H1 (cell line): ENCODE measurements around the gene HHAT. TPM values are rescaled to one million over a fixed set of nuclear protein-coding genes. Genes with fewer than 3 reads are reported as not detected.

Experiments
- CTCF ChIA-PET: fragments of 300-600 bp; sonication (Branson Sonifier 250); formaldehyde crosslinking; loops from one replicate; lab custom pipeline; 2021; ENCODE audit not compliant: partially characterized antibody; lab: Charles Lee
- POLR2A ChIA-PET: fragments of 300-600 bp; sonication (Branson Sonifier 250); formaldehyde crosslinking; loops from one replicate; lab custom pipeline; 2021; ENCODE audit warnings: inconsistent platforms; ENCODE audit not compliant: partially characterized antibody; lab: Charles Lee
- DNase-seq, 2 experiments: peaks; one replicate each; pipeline versions ENCODE4 v3.0.0 to v3.0.0-alpha.2; 2010 to 2022; ENCODE audit warnings: low spot score in 2 of 2, low read depth in 1 of 2, mixed read lengths in 1 of 2
- FAIRE-seq: peaks from 2 replicates; lab custom pipeline; 2011; peaks lifted over from hg19 to GRCh38; lab: Jason Lieb, UNC
- H2AFZ ChIP-seq: 2 replicates; pipeline ENCODE4 v1.8.1; 2012; ENCODE audit warnings: low read length, inconsistent platforms
- H2AK5ac ChIP-seq: 2 replicates; pipeline ENCODE4 v1.6.1; 2013; ENCODE audit warnings: low read depth, low read length
- H2BK120ac ChIP-seq: replicated peaks from 2 replicates; pipeline ENCODE3; 2013; ENCODE audit warnings: low read depth, low read length, inconsistent platforms
- H2BK12ac ChIP-seq: 2 replicates; pipeline ENCODE4 v1.6.1; 2013; ENCODE audit warnings: low read depth, low read length
- H2BK15ac ChIP-seq: 2 replicates; pipeline ENCODE4 v1.6.1; 2013; ENCODE audit warnings: low read length
- H2BK20ac ChIP-seq: 2 replicates; pipeline ENCODE4 v1.6.1; 2013; ENCODE audit warnings: low read length
- H2BK5ac ChIP-seq: 2 replicates; pipeline ENCODE4 v1.6.1; 2013; ENCODE audit warnings: low read depth, low read length
- H3K14ac ChIP-seq: 2 replicates; pipeline ENCODE4 v1.6.1; 2013; ENCODE audit warnings: inconsistent platforms; ENCODE audit not compliant: insufficient read length
- H3K18ac ChIP-seq: 2 replicates; pipeline ENCODE4 v1.6.1; 2013; ENCODE audit warnings: low read length; ENCODE audit errors: extremely low read depth
- H3K23ac ChIP-seq: 2 replicates; pipeline ENCODE4 v1.6.1; 2013; ENCODE audit warnings: inconsistent platforms; ENCODE audit not compliant: insufficient read length
- H3K23me2 ChIP-seq: 2 replicates; pipeline ENCODE4 v1.6.1; 2013; ENCODE audit warnings: low read depth, low read length
- H3K27ac ChIP-seq: 2 replicates; pipeline ENCODE4 v1.6.1; 2011; ENCODE audit warnings: low read depth, low read length, inconsistent platforms
- H3K27me3 ChIP-seq, 4 experiments: replicated peaks in 1 of 4; 1 replicate in 1 of 4; 2 replicates in 3 of 4; pipeline versions ENCODE4 v1.6.1 to v1.8.1; 2011 to 2013; ENCODE audit warnings: low read length in 3 of 4, mild to moderate bottlenecking in 3 of 4, inconsistent platforms in 2 of 4, mixed read lengths in 2 of 4, moderate library complexity in 1 of 4; ENCODE audit not compliant: control insufficient read depth in 3 of 4, insufficient read depth in 3 of 4; ENCODE audit errors: extremely low read depth in 1 of 4
- H3K36me3 ChIP-seq, 4 experiments: 2 replicates each; pipeline versions ENCODE4 v1.6.1 to v1.8.1; 2011 to 2013; ENCODE audit warnings: mild to moderate bottlenecking in 4 of 4, low read length in 3 of 4, moderate library complexity in 2 of 4, control low read depth in 1 of 4, inconsistent platforms in 1 of 4; ENCODE audit not compliant: insufficient read depth in 4 of 4, control insufficient read depth in 2 of 4
- H3K4ac ChIP-seq: replicated peaks from 2 replicates; pipeline ENCODE3; 2013; ENCODE audit warnings: low read length, low read depth, mixed read lengths, inconsistent platforms; ENCODE audit not compliant: insufficient read length
- H3K4me1 ChIP-seq, 4 experiments: replicated peaks in 1 of 4; 1 replicate in 1 of 4; 2 replicates in 3 of 4; pipeline versions ENCODE4 v1.6.1 to v1.8.1; 2011 to 2013; ENCODE audit warnings: low read length in 3 of 4, inconsistent platforms in 2 of 4, mixed read lengths in 1 of 4; ENCODE audit not compliant: insufficient read depth in 4 of 4, control insufficient read depth in 3 of 4
- H3K4me2 ChIP-seq, 2 experiments: 2 replicates each; pipeline versions ENCODE4 v1.6.1 to v1.8.1; 2011 to 2013; ENCODE audit warnings: low read depth in 2 of 2, low read length in 2 of 2, control low read depth in 1 of 2, inconsistent platforms in 1 of 2, mild to moderate bottlenecking in 1 of 2; ENCODE audit not compliant: insufficient read depth in 1 of 2
- H3K4me3 ChIP-seq, 4 experiments: fragments of 200-600, 300-600 bp in 1 of 4; sonication (generic), shearing (Covaris generic), sonication (Bioruptor Twin) in 1 of 4; 2 replicates each; pipeline versions ENCODE4 v1.5.1 to v1.8.1; 2011 to 2016; ENCODE audit warnings: low read length in 4 of 4, low read depth in 3 of 4, control low read depth in 2 of 4, inconsistent platforms in 2 of 4, mild to moderate bottlenecking in 2 of 4, mixed read lengths in 1 of 4, moderate library complexity in 1 of 4; ENCODE audit not compliant: insufficient read depth in 2 of 4; ENCODE audit errors: extremely low read depth in 1 of 4
- H3K56ac ChIP-seq: replicated peaks from 2 replicates; pipeline ENCODE3; 2013; ENCODE audit warnings: low read depth, mild to moderate bottlenecking, mixed read lengths, low read length, inconsistent platforms; ENCODE audit not compliant: insufficient read length
- H3K79me1 ChIP-seq: 2 replicates; pipeline ENCODE4 v1.6.1; 2013; ENCODE audit warnings: low read depth, low read length, control low read depth
- H3K79me2 ChIP-seq, 2 experiments: 2 replicates each; pipeline versions ENCODE4 v1.6.1 to v1.8.1; 2012 to 2013; ENCODE audit warnings: low read length in 2 of 2, mild to moderate bottlenecking in 2 of 2, inconsistent platforms in 1 of 2; ENCODE audit not compliant: insufficient read depth in 2 of 2, control insufficient read depth in 1 of 2
- H3K9ac ChIP-seq, 4 experiments: replicated peaks in 1 of 4; 1 replicate in 1 of 4; 2 replicates in 3 of 4; pipeline versions ENCODE4 v1.6.1 to v1.8.1; 2011 to 2013; ENCODE audit warnings: low read depth in 3 of 4, low read length in 3 of 4, control low read depth in 2 of 4, mild to moderate bottlenecking in 2 of 4, moderate library complexity in 2 of 4, inconsistent platforms in 1 of 4; ENCODE audit errors: extremely low read depth in 1 of 4
- H3K9me3 ChIP-seq, 2 experiments: 2 replicates each; pipeline versions ENCODE4 v1.6.1 to v1.8.1; 2012 to 2013; ENCODE audit warnings: mild to moderate bottlenecking in 2 of 2, moderate library complexity in 2 of 2, control low read depth in 1 of 2, inconsistent platforms in 1 of 2, low read depth in 1 of 2, low read length in 1 of 2, mixed read lengths in 1 of 2; ENCODE audit not compliant: insufficient read depth in 2 of 2
- H4K20me1 ChIP-seq, 2 experiments: replicated peaks in 1 of 2; 2 replicates each; pipeline versions ENCODE3 to v1.8.1; 2011 to 2013; ENCODE audit warnings: inconsistent platforms in 2 of 2, low read length in 2 of 2, mild to moderate bottlenecking in 1 of 2; ENCODE audit not compliant: insufficient read depth in 2 of 2, control insufficient read depth in 1 of 2
- H4K5ac ChIP-seq: 2 replicates; pipeline ENCODE4 v1.6.1; 2013; ENCODE audit warnings: low read length, low read depth, mixed read lengths, inconsistent platforms; ENCODE audit not compliant: insufficient read length
- H4K8ac ChIP-seq: 2 replicates; pipeline ENCODE4 v1.8.0; 2013; ENCODE audit warnings: mild to moderate bottlenecking, moderate library complexity, low read length, inconsistent platforms; ENCODE audit not compliant: insufficient read depth; ENCODE audit errors: extremely low read depth
- H4K91ac ChIP-seq: replicated peaks from 2 replicates; pipeline ENCODE3; 2013; ENCODE audit warnings: low read length, mixed read lengths, inconsistent platforms; ENCODE audit not compliant: insufficient read length
- CBX5 ChIP-seq: fragments of 300-800, 300-1000 bp; sonication (generic); IDR thresholded peaks from 2 replicates; pipeline ENCODE4 v1.7.1; 2016; ENCODE audit warnings: antibody characterized with exemption, low read length, low read depth
- CTCF ChIP-seq, 3 experiments: IDR thresholded peaks; 1 replicate in 2 of 3; 2 replicates in 1 of 3; pipeline versions ENCODE4 v1.5.1 to v1.6.1; 2011; ENCODE audit warnings: low read length in 3 of 3, mild to moderate bottlenecking in 3 of 3, inconsistent platforms in 2 of 3, low read depth in 1 of 3, moderate library complexity in 1 of 3; ENCODE audit not compliant: insufficient read depth in 1 of 3; ENCODE audit errors: control extremely low read depth in 1 of 3
- EGR1 ChIP-seq: IDR thresholded peaks from 2 replicates; pipeline ENCODE4 v1.6.1; 2011; ENCODE audit warnings: low read depth, low read length, borderline replicate concordance
- GABPA ChIP-seq: IDR thresholded peaks from 2 replicates; pipeline ENCODE4 v1.6.1; 2011; ENCODE audit warnings: mild to moderate bottlenecking, low read length, moderate library complexity, borderline replicate concordance; ENCODE audit not compliant: insufficient read depth
- JUN ChIP-seq: IDR thresholded peaks from 2 replicates; pipeline ENCODE4 v1.6.1; 2011; ENCODE audit warnings: low read depth, mild to moderate bottlenecking, improper control_type of control experiment, low read length
- KDM1A ChIP-seq: fragments of 200-600, 300-600 bp; sonication (generic); IDR thresholded peaks from 2 replicates; pipeline ENCODE4 v1.7.1; 2016; ENCODE audit warnings: mild to moderate bottlenecking, low read length, borderline replicate concordance
- SIN3A ChIP-seq, 2 experiments: IDR thresholded peaks in 1 of 2; conservative IDR thresholded peaks in 1 of 2; 2 replicates each; pipeline ENCODE4 v1.6.1; 2011 to 2012; ENCODE audit warnings: low read length in 2 of 2, improper control_type of control experiment in 1 of 2, low read depth in 1 of 2, mild to moderate bottlenecking in 1 of 2
- SIRT6 ChIP-seq: IDR thresholded peaks from one replicate; pipeline ENCODE4 v1.7.1; 2012; ENCODE audit warnings: low read length, inconsistent platforms
- SUZ12 ChIP-seq: fragments of 200-600 bp; sonication (generic); IDR thresholded peaks from 2 replicates; pipeline ENCODE4 v1.6.1; 2012; ENCODE audit warnings: mild to moderate bottlenecking, inconsistent platforms, low read length, moderate library complexity, mixed read lengths
- USF2 ChIP-seq: IDR thresholded peaks from 2 replicates; pipeline ENCODE4 v1.6.1; 2011; ENCODE audit warnings: low read length, improper control_type of control experiment
- WGBS, 2 experiments: shearing (Covaris generic) in 1 of 2; methylation state at CpG; one replicate each; pipeline versions ENCODE4 v1.1.6 to v1.1.7; 2013 to 2015; ENCODE audit warnings: low lambda C conversion rate in 2 of 2, mixed read lengths in 2 of 2, inconsistent platforms in 1 of 2, low coverage in 1 of 2, missing lambda C conversion rate in 1 of 2; ENCODE audit not compliant: insufficient replicate concordance in 2 of 2, insufficient coverage in 1 of 2, insufficient read length in 1 of 2; ENCODE audit errors: extremely low coverage in 1 of 2, missing lambda C conversion rate in 1 of 2; 5-methylcytosine and 5-hydroxymethylcytosine counted together
- polyA plus RNA-seq, 7 experiments: library from polyadenylated mRNA; depleted of rRNA in 3 of 7; stranded (reverse) in 5 of 7; unstranded in 2 of 7; fragments of >200 nt in 5 of 7; fragments of 200-250 nt in 2 of 7; gene quantifications; 1 replicate in 5 of 7; 2 replicates in 1 of 7; 4 replicates in 1 of 7; pipeline versions ENCODE4 v1.2.1 to v1.2.3, GENCODE V29; 2011 to 2013; ENCODE audit warnings: missing spikeins in 2 of 7, mixed read lengths in 2 of 7
- total RNA-seq: library from RNA; stranded (reverse); fragmentation: NEBNext Ultra II Directional; extraction: Animal tissue kit (Norgen Biotek cat#: 25700); gene quantifications from 2 replicates; pipeline ENCODE4 v1.2.1, GENCODE V29; 2021

HHAT gene
- total and polyA plus RNA-seq, 2 of the 8 experiments (the other 6 are each of a cell fraction or from before 2014, with no cell fraction given), result 0.15 to 0.51 TPM

- no peak overlapping the region for H4K91ac ChIP-seq
- H3K4me3 ChIP-seq, result no peak overlapping the region
- no peaks in the 10 kb centered on the region for H3K27me3 ChIP-seq
- WGBS, 2 experiments, result 92% methylated on average over 2 of the region's 2 CpGs; no CpG with 5 or more reads in 1 of the 2 experiments
- POLR2A ChIA-PET, result interaction anchor here (0.9 kb wide), 1 partner anchor 35 kb away, joined by 3 read pairs; no protein-coding TSS in a partner anchor
- DNase-seq, result no peak
- H3K23me2 ChIP-seq, result no peaks in the 10 kb centered on the region; the same call in 1 of the 2 replicates
- H2BK15ac ChIP-seq, result no peak overlapping the region
- H3K4me1 ChIP-seq, result no peaks in the 10 kb centered on the region
- no peaks in the 10 kb centered on the region for H4K20me1 ChIP-seq
- no peaks in the 10 kb centered on the region for H3K79me1 ChIP-seq
- H2BK5ac ChIP-seq, result no peak overlapping the region
- H3K79me2 ChIP-seq, result no peaks in the 10 kb centered on the region; a peak in 1 of 4 replicates
- H3K9ac ChIP-seq, result no peak overlapping the region
- H2BK12ac ChIP-seq, result no peak overlapping the region
- H2AFZ ChIP-seq, result no peak overlapping the region
- no peak overlapping the region for H3K4me2 ChIP-seq
- no peak overlapping the region for H3K14ac ChIP-seq
- no peak overlapping the region for H3K4ac ChIP-seq
- H2BK20ac ChIP-seq, result no peak overlapping the region
- no peak overlapping the region for H4K8ac ChIP-seq
- H3K27ac ChIP-seq, result no peak overlapping the region
- no peak for FAIRE-seq
- H4K5ac ChIP-seq, result no peak overlapping the region
- H3K9me3 ChIP-seq, result no peaks in the 10 kb centered on the region
- CTCF ChIA-PET, result no interaction called here
- no peaks in the 10 kb centered on the region for H3K36me3 ChIP-seq
- H3K23ac ChIP-seq, result no peak overlapping the region
- no peak overlapping the region for H3K56ac ChIP-seq
- H2BK120ac ChIP-seq, result no peak overlapping the region
- no peak overlapping the region for H3K18ac ChIP-seq
- H2AK5ac ChIP-seq, result no peak overlapping the region
- TF ChIP-seq SIN3A (conservative IDR thresholded peaks at IDR 0.05 in 1 of 2, IDR thresholded peaks at IDR 0.05 in 1 of 2; ENCODE audit: low read depth in 1 of 2, low read length in 2 of 2) (no peak), GABPA (no peak), CBX5 (no peak), KDM1A (no peak), SUZ12 (no peak), EGR1 (no peak), SIRT6 (no peak), CTCF (IDR thresholded peaks at IDR 0.05; ENCODE audit: control extremely low read depth in 1 of 3, insufficient read depth in 1 of 3, low read depth in 1 of 3, low read length in 3 of 3) (no peak), USF2 (no peak), JUN (no peak)
These were observed 10.8 kb downstream of the HHAT start for GRCh38 chr1:210339500-210339899.
